ENCODE results near the gene RAB7B.

The RAB7B gene

DNA sequence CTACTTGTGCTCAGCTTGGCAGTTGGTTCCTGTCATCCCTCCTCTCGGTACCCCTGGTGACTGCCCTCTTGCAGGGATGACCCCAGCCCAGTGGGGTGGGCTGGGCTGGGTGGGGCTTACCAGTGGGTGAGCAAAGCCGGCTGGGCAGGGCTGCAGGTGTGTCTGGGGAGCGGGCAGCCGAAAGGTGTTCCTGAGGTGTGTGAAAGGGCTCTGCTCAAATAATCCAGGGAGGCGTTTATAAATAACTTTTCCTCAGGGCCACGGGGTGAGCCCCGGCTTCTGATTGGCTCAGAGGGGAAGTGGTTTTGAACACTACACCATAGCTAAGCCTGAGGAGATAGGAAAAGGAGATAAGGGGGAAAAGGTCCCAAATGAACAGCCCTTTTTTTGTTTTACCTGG lies 60.0 kb downstream of the RAB7B start, which contains the start of gene SLC26A9:
TSS of gene SLC26A9 (minus strand) at position 212 of the 400 bp plus-strand sequence. CDS start 7,636 bp downstream, outside the sequence.
- DNase-seq = no peak

GRCh38 chr1:205942631-205943159 lies 60.5 kb downstream of the RAB7B start:
- DNase-seq = no peak

GRCh38 chr1:205940710-205941109 lies 62.5 kb downstream of the RAB7B start:
- no peak for DNase-seq

- no peak for DNase-seq
Observed at GRCh38 chr1:205939690-205940330, 63.4 kb downstream of the RAB7B start.

- DNase-seq = no peak
Observed at GRCh38 chr1:205938682-205939081, 64.5 kb downstream of the RAB7B start.

- no peak for DNase-seq
Observed at GRCh38 chr1:205936846-205937586, 66.2 kb downstream of the RAB7B start.

GRCh38 chr1:205936311-205936710 lies 66.9 kb downstream of the RAB7B start:
- no peak for DNase-seq

DNA sequence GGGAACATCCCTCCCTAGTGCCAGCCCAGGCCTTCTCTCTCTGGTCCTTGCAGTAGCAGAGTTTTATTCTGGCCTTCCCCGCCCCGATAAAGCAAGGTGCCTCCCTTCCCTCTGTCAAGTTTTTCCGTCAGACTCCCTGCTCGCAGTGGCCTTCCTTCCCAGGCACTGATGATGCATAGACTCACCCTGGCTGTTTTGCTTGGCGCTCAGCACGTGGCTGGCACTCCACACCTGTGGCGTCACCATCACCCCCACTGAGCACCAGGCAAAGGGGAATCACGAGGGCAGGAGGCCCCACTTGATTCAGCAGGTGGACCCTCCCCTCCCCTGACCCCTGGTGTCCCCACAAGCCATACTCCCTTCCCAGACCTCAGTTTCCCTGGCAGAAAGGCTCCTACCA lies 67.3 kb downstream of the RAB7B start:
- no peak for DNase-seq

GRCh38 chr1:205934788-205935187 lies 68.4 kb downstream of the RAB7B start:
- no peak for DNase-seq

DNA sequence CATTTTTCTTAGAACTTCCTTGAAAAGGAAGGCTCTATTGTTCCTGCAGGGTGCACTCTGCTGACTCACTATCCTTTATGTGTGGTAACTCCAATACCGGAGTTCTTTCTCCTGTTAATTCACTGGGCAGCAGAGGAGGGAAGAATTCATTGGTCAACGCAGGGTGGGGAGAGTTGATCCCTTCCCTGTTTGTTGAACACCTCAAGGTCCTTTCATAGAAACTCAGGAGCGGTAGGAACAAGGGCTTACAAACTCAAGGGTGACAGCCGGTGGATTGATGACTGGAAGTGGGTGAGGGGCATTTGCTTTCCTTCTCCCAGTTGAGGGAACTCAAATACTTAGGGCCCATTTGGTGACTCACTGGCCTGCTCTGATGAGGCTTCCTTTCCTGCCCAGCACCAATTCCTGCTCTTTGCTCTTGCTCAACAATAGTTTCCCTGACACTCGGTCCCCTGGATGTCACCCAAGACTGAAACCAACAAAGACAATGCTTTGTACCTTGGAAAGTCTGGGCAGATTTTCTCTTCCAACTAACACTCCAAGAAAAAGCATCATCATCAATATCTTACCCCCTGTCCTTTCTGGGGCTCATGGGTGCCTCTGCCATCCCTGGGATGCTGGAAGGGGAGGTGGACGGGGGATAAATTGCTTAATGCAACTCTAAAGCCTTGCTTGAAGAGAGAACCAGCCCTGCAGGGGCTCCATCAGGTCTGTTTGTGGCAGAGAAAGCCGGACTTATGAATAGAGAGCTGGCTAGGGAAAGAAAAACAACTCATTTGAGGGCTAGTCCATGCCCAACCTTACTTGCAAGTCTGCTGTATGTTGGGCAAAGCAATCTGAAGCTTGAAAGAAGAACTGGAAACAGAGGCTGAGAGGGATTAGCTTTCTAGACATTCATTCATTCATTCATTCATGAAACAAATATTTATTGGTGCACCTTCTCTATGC lies 69.2 kb downstream of the RAB7B start:
- no peak for DNase-seq

- no peak for DNase-seq
Observed at GRCh38 chr1:205932776-205933175, 70.4 kb downstream of the RAB7B start.

DNA sequence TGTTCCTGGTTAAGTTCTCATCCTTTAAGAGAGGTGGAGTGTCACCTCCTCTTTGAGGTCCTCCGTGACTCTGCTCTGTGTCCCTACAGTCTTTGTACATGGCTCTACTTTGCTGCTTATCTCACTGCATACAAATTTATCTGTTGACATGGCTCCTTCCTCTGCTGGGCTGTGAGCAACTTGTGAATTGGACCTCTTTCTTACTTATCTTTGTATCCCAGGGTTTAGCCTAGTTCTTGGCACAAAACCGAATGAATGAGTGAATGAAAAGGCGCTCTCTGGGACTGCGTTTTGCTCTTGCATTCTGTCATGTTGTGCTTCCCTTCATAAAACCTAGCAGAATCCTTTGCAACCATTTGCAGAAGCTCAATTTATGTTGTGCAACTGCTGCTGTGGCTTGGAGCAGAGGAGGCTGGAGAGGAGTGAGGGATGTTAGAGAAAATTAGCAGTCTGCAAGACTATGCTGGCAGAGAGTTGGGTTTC lies 72.4 kb downstream of the RAB7B start:
- DNase-seq = no peak

- DNase-seq = no peak
Observed at GRCh38 chr1:205930195-205930577, 73.0 kb downstream of the RAB7B start.

DNA sequence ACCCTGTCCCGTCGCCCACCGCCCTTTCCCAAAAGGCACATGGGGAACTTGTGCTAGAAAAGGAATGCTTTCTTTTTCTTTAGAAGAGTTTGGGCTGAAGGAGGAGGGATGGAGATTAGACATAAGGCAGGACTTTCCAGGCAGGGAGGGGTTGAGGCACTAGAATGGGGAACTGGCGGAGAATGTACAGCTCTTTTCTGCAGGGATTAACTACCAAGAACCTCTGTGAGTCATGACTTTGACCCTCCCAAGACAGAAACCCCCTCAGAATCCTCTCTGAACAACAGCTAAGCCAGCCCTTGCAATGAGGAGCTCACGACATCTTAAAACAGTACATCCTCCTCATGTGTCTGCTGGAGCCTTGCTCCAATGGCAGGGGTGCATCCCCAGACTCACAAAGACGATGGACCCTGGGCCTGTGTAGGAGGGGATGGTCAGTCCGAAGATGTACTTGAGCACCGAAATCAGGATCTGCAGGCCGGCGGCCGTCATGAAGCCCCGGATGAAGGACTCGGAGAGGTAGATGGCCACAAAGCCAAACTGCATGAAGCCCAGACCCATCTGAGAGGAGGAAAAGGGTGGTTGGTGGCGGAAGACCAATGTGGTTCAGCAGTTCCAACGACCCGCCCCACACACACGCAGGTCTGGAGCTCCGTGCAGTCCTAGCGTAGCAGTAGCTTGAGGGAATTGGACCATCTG lies 73.5 kb downstream of the RAB7B start:
- DNase-seq = no peak

GRCh38 chr1:205928317-205928716 lies 74.9 kb downstream of the RAB7B start:
- no peak for DNase-seq

- DNase-seq = no peak
Observed at GRCh38 chr1:205927676-205928075, 75.5 kb downstream of the RAB7B start.

GRCh38 chr1:205927247-205927646 lies 75.9 kb downstream of the RAB7B start:
- DNase-seq = no peak

All from stimulated activated CD4-positive, alpha-beta T cell treated with anti-CD3 and anti-CD28 coated beads, Interleukin-4, amount 100 ng/mL, for 4 hours (primary cell).